K562 (cell line): ENCODE measurements around the gene DNM1. TPM values are rescaled to one million over a fixed set of nuclear protein-coding genes. Genes with fewer than 3 reads are reported as not detected.

Source experiments
- BDP1 ChIP-seq: IDR thresholded peaks from 3 replicates; pipeline ENCODE4 v1.6.1; 2011; ENCODE audit not compliant: insufficient read length, insufficient read depth
- CBFA2T3 ChIP-seq: fragments of 450-650 bp; IDR thresholded peaks from 2 replicates; pipeline ENCODE4 v1.6.1; 2017
- CBX2 ChIP-seq: fragments of 200-600 bp; sonication (generic); IDR thresholded peaks from one replicate; pipeline ENCODE4 v1.6.1; 2012; ENCODE audit warnings: mild to moderate bottlenecking, low read length, inconsistent platforms; ENCODE audit not compliant: insufficient read depth, poor library complexity, severe bottlenecking
- CEBPB ChIP-seq: fragments of 450-650 bp; IDR thresholded peaks from 2 replicates; pipeline ENCODE4 v1.6.1; 2016; ENCODE audit warnings: missing genetic modification characterization, missing compliant biosample characterization
- FOXJ2 ChIP-seq: fragments of 200-800 bp; sonication (Bioruptor generic); IDR thresholded peaks from 2 replicates; pipeline ENCODE4 v1.6.1; 2016; ENCODE audit warnings: missing genetic modification characterization, missing compliant biosample characterization
- GABPA ChIP-seq: fragments of 200-800 bp; sonication (Bioruptor generic); conservative IDR thresholded peaks from 2 replicates; pipeline ENCODE4 v1.6.1; 2016; ENCODE audit warnings: low read depth, missing genetic modification characterization, missing compliant biosample characterization
- HCFC1 ChIP-seq: IDR thresholded peaks from 2 replicates; pipeline ENCODE4 v1.6.1; 2012; ENCODE audit warnings: low read depth, low read length, improper control_type of control experiment
- ILF3 ChIP-seq: fragments of 450-650 bp; IDR thresholded peaks from 2 replicates; pipeline ENCODE4 v1.6.1; 2018; ENCODE audit warnings: antibody characterized with exemption, mild to moderate bottlenecking, moderate library complexity, borderline replicate concordance
- MTF1 ChIP-seq: fragments of 250-450 bp; sonication (Bioruptor Pico); IDR thresholded peaks from 2 replicates; pipeline ENCODE4 v1.9.0; 2021; ENCODE audit warnings: moderate library complexity, mild to moderate bottlenecking, inconsistent platforms, borderline replicate concordance
- PHB ChIP-seq: fragments of 250-450 bp; sonication (Bioruptor Pico); IDR thresholded peaks from 2 replicates; pipeline ENCODE4 v1.5.0; 2021
- SMARCE1 ChIP-seq: fragments of 450-650 bp; IDR thresholded peaks from 2 replicates; pipeline ENCODE4 v1.7.1; 2016; ENCODE audit warnings: mild to moderate bottlenecking
- TBL1XR1 ChIP-seq, 2 experiments: IDR thresholded peaks; 2 replicates each; pipeline ENCODE4 v1.6.1; 2012; ENCODE audit warnings: improper control_type of control experiment in 2 of 2, low read length in 2 of 2, mild to moderate bottlenecking in 1 of 2
- TRIM24 ChIP-seq, 2 experiments: fragments of 450-650 bp; IDR thresholded peaks; 2 replicates each; pipeline ENCODE4 v1.6.1; 2016
- ZFPM2 ChIP-seq: fragments of 250-450 bp; sonication (Bioruptor Pico); IDR thresholded peaks from 2 replicates; pipeline ENCODE4 v1.5.1; 2022; ENCODE audit warnings: mild to moderate bottlenecking
- ZNF3 ChIP-seq: fragments of 250-450 bp; sonication (Bioruptor Pico); IDR thresholded peaks from 2 replicates; pipeline ENCODE4 v1.5.0; 2021; ENCODE audit warnings: mild to moderate bottlenecking, moderate library complexity
- ZNF644 ChIP-seq: fragments of 200-800 bp; sonication (Bioruptor generic); IDR thresholded peaks from 2 replicates; pipeline ENCODE4 v1.6.1; 2016; ENCODE audit warnings: low read depth, missing genetic modification characterization, missing compliant biosample characterization
- ZNF766 ChIP-seq: fragments of 200-800 bp; sonication (Bioruptor generic); conservative IDR thresholded peaks from 2 replicates; pipeline ENCODE4 v1.6.1; 2016; ENCODE audit warnings: missing genetic modification characterization, missing compliant biosample characterization
- polyA plus RNA-seq, 8 experiments: library from polyadenylated mRNA; depleted of rRNA in 4 of 8; stranded (reverse) in 5 of 8; unstranded in 3 of 8; fragments of >200 nt; fragmentation: Nextera tagmentation in 2 of 8; fragmentation: Illumina TruSeq in 1 of 8; extraction: Ambion mirVana in 2 of 8; extraction: Trizol in 1 of 8; gene quantifications; 2 replicates each; pipeline versions ENCODE4 v1.2.1 to v1.2.3, GENCODE V29; 2011 to 2014; ENCODE audit warnings: inconsistent platforms in 1 of 8, missing spikeins in 1 of 8
- total RNA-seq, 7 experiments: library from RNA; depleted of rRNA in 6 of 7; stranded (reverse); fragments of >200 nt in 6 of 7; fragmentation: Illumina TruSeq in 2 of 7; extraction: Trizol in 2 of 7; gene quantifications; 2 replicates each; pipeline versions ENCODE4 v1.2.1 to v1.2.3, GENCODE V29; 2011 to 2021; ENCODE audit warnings: low replicate concordance in 1 of 7
- TF ChIP-seq, protein P1 (sequence below): sonication (generic); formaldehyde crosslinking; IDR thresholded peaks from 2 replicates; pipeline ENCODE4 v1.8.0; 2023; ENCODE audit warnings: missing genetic modification reagents, mild to moderate bottlenecking, borderline replicate concordance
- TF ChIP-seq, protein P2 (sequence below): fragments of 250-450 bp; sonication (Bioruptor Pico); IDR thresholded peaks from 2 replicates; pipeline ENCODE4 v1.5.0; 2021
- TF ChIP-seq, protein P3 (sequence below): fragments of 250-450 bp; sonication (Bioruptor Pico); IDR thresholded peaks from 2 replicates; pipeline ENCODE4 v1.5.0; 2021; ENCODE audit warnings: mild to moderate bottlenecking, borderline replicate concordance

The DNM1 gene
- total and polyA plus RNA-seq, 9 of the 15 experiments (the other 6 are each of a cell fraction or from before 2014, with no cell fraction given), result 0.39 to 23.1 (median 9.1) TPM

DNA sequence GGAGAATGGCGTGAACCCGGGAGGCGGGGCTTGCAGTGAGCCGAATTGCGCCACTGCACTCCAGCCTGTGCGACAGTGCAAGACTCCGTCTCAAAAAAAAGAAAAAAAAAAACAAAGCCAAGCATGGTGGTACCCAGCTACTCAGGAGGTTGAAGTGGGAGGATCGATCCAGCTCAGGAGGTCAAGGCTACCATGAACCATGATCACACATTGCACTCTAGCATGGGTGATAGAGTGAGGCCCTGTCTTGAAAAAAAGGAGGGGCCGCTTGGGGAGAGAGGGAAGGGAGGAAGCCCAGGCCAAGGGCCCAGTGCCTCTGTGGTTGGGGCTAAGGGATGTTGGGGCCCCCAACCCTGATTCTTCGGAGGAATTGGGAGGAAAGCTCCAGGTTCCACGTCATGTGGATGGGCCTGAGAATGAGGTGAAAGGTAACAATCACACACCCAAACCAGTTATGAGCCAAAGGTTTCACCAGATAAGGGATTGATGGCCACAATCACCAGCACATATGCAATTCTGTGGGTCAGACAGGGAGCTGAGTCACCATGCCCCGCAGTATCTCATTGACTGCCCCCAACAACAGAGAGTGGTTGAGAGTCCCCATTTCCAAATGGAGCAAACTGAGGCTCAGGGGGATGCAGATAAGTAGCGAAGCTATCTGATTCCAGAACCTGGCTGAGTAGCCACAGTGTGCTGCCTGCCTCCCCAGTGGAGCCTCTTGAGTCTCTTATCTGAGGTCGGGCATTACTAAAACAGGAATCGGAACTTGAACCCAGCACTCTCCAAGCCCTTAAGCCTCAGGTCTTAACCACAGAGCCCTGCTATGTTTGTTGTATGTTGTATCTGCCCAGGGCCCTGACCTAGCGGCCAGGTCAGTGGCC, 93.4 kb downstream of the DNM1 start (continued):
- TF ChIP-seq BDP1 (no peak), MTF1 (no peak), ZFPM2 (no peak), PHB (CRISPR knock-in tag) (no peak), ZNF644 (tag) (no peak), CEBPB (tag) (peak; percentile 97), HCFC1 (0 out of 2 replicates have a peak, but pooled peaks have one; percentile 24), GABPA (tag) (no peak), FOXJ2 (tag) (no peak), SMARCE1 (no peak), CBFA2T3 (no peak), ILF3 (no peak), ZNF766 (no peak), ZNF3 (0 out of 2 replicates have a peak, but pooled peaks have one; percentile 34), TBL1XR1 (IDR thresholded peaks at IDR 0.05; ENCODE audit: low read length in 2 of 2) (peak in 1 of 2 experiments; percentile 99; a peak in 2 of 4 replicates), CBX2 (no peak), TRIM24 (IDR thresholded peaks at IDR 0.05) (no peak)
- TF ChIP-seq, protein P1, sequence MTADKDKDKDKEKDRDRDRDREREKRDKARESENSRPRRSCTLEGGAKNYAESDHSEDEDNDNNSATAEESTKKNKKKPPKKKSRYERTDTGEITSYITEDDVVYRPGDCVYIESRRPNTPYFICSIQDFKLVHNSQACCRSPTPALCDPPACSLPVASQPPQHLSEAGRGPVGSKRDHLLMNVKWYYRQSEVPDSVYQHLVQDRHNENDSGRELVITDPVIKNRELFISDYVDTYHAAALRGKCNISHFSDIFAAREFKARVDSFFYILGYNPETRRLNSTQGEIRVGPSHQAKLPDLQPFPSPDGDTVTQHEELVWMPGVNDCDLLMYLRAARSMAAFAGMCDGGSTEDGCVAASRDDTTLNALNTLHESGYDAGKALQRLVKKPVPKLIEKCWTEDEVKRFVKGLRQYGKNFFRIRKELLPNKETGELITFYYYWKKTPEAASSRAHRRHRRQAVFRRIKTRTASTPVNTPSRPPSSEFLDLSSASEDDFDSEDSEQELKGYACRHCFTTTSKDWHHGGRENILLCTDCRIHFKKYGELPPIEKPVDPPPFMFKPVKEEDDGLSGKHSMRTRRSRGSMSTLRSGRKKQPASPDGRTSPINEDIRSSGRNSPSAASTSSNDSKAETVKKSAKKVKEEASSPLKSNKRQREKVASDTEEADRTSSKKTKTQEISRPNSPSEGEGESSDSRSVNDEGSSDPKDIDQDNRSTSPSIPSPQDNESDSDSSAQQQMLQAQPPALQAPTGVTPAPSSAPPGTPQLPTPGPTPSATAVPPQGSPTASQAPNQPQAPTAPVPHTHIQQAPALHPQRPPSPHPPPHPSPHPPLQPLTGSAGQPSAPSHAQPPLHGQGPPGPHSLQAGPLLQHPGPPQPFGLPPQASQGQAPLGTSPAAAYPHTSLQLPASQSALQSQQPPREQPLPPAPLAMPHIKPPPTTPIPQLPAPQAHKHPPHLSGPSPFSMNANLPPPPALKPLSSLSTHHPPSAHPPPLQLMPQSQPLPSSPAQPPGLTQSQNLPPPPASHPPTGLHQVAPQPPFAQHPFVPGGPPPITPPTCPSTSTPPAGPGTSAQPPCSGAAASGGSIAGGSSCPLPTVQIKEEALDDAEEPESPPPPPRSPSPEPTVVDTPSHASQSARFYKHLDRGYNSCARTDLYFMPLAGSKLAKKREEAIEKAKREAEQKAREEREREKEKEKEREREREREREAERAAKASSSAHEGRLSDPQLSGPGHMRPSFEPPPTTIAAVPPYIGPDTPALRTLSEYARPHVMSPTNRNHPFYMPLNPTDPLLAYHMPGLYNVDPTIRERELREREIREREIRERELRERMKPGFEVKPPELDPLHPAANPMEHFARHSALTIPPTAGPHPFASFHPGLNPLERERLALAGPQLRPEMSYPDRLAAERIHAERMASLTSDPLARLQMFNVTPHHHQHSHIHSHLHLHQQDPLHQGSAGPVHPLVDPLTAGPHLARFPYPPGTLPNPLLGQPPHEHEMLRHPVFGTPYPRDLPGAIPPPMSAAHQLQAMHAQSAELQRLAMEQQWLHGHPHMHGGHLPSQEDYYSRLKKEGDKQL (CRISPR knock-in tag), result no peak
- TF ChIP-seq, protein P2, sequence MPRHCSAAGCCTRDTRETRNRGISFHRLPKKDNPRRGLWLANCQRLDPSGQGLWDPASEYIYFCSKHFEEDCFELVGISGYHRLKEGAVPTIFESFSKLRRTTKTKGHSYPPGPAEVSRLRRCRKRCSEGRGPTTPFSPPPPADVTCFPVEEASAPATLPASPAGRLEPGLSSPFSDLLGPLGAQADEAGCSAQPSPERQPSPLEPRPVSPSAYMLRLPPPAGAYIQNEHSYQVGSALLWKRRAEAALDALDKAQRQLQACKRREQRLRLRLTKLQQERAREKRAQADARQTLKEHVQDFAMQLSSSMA, result no peak
- TF ChIP-seq, protein P3, sequence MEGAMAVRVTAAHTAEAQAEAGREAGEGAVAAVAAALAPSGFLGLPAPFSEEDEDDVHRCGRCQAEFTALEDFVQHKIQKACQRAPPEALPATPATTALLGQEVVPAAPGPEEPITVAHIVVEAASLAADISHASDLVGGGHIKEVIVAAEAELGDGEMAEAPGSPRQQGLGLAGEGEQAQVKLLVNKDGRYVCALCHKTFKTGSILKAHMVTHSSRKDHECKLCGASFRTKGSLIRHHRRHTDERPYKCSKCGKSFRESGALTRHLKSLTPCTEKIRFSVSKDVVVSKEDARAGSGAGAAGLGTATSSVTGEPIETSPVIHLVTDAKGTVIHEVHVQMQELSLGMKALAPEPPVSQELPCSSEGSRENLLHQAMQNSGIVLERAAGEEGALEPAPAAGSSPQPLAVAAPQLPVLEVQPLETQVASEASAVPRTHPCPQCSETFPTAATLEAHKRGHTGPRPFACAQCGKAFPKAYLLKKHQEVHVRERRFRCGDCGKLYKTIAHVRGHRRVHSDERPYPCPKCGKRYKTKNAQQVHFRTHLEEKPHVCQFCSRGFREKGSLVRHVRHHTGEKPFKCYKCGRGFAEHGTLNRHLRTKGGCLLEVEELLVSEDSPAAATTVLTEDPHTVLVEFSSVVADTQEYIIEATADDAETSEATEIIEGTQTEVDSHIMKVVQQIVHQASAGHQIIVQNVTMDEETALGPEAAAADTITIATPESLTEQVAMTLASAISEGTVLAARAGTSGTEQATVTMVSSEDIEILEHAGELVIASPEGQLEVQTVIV (CRISPR knock-in tag), result no peak
